Measurements from ENCODE around the gene KRTAP21-2.
"Not testable (repeated sequence)": the region's sequence is repeated elsewhere in the genome, so short reads cannot be mapped to it uniquely, and the experiment has no call there.

The KRTAP21-2 gene

DNA sequence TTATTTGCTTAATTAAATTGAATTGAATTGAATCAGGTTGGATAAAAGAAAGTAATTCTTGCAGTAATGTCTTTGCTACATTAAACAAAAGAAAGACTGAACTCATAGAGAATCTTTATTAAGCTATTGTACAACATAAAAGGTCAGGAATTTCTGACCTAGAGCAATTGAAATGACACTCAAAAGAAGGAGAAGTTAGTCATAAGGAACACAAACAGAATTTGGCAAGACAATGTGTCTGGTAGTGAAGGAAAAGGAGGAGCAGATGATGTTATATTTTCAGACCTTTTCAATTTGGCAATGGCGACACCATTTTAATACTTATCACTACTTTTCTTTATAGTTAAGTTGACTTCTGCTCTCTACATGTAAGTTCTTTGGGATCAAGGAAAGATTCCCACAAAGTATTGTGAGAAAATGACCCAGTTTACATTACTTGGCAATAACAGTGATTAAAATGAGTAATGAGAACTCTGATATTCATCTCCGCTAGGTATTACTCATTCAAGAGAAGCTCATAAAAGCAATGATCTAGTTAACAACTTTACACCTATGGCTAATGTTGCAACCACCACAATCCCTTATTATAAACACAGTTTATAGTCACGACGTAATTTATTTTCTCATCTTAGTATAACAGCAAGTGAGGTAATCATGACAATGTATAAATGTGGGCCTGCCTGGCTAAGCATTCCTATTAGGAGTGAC lies 22.8 kb upstream of the KRTAP21-2 start:
- TF ChIP-seq TSHZ2 (CRISPR knock-in tag; IDR thresholded peaks at IDR 0.05) (no peak), PATZ1 (CRISPR knock-in tag; IDR thresholded peaks at IDR 0.05; ENCODE audit: borderline replicate concordance) (no peak), ZFP30 (CRISPR knock-in tag; IDR thresholded peaks at IDR 0.05) (no peak), SNAI2 (CRISPR knock-in tag; IDR thresholded peaks at IDR 0.05) (no peak), ZNF70 (CRISPR knock-in tag; IDR thresholded peaks at IDR 0.05) (no peak), ZC3H10 (CRISPR knock-in tag; IDR thresholded peaks at IDR 0.05) (no peak), ARNTL (CRISPR knock-in tag; IDR thresholded peaks at IDR 0.05; ENCODE audit: borderline replicate concordance, low read depth) (no peak), PPARA (CRISPR knock-in tag; IDR thresholded peaks at IDR 0.05; ENCODE audit: borderline replicate concordance) (no peak), TCF4 (CRISPR knock-in tag; IDR thresholded peaks at IDR 0.05; ENCODE audit: borderline replicate concordance) (no peak), RARB (CRISPR knock-in tag; IDR thresholded peaks at IDR 0.05) (no peak), ISL1 (CRISPR knock-in tag; IDR thresholded peaks at IDR 0.05) (no peak), POU6F1 (CRISPR knock-in tag; IDR thresholded peaks at IDR 0.05; ENCODE audit: borderline replicate concordance, low read depth) (no peak)
- TF ChIP-seq, protein P1, sequence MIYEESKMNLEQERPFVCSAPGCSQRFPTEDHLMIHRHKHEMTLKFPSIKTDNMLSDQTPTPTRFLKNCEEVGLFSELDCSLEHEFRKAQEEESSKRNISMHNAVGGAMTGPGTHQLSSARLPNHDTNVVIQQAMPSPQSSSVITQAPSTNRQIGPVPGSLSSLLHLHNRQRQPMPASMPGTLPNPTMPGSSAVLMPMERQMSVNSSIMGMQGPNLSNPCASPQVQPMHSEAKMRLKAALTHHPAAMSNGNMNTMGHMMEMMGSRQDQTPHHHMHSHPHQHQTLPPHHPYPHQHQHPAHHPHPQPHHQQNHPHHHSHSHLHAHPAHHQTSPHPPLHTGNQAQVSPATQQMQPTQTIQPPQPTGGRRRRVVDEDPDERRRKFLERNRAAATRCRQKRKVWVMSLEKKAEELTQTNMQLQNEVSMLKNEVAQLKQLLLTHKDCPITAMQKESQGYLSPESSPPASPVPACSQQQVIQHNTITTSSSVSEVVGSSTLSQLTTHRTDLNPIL (CRISPR knock-in tag; IDR thresholded peaks at IDR 0.05; ENCODE audit: low read depth) = no peak
- no peak for ATAC-seq

DNA sequence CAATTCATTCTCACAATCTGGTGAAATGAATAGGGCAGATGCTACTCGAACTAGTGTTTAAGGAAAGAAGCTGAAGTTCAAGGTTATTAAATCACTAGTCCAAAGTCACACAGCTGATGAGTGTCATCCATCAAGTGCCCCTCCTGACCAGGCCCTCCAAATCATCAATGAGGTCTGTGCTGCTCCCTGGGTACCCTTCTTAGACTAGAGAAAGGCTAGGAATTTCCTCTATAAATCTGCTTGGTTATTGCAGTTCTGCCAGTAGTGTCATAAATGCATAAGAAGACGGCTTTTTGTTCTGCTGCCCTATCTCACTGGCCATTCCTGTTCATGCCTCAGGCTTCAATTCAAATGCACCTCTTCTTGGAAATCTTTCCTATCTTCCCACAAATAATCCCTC lies 13.7 kb upstream of the KRTAP21-2 start:
- ATAC-seq = no peak
- no peak for TF ChIP-seq TSHZ2 (CRISPR knock-in tag; IDR thresholded peaks at IDR 0.05)
- TF ChIP-seq ZFP30 (CRISPR knock-in tag; IDR thresholded peaks at IDR 0.05) = no peak
- no peak for TF ChIP-seq TOX (CRISPR knock-in tag; IDR thresholded peaks at IDR 0.05; ENCODE audit: borderline replicate concordance)
- TF ChIP-seq ZNF8 (CRISPR knock-in tag; IDR thresholded peaks at IDR 0.05) = no peak
- TF ChIP-seq ZFP3 (CRISPR knock-in tag; IDR thresholded peaks at IDR 0.05) = no peak
- no peak for TF ChIP-seq OSR1 (CRISPR knock-in tag; IDR thresholded peaks at IDR 0.05)
- no peak for TF ChIP-seq PPARA (CRISPR knock-in tag; IDR thresholded peaks at IDR 0.05; ENCODE audit: borderline replicate concordance)
- no peak for TF ChIP-seq ZNF70 (CRISPR knock-in tag; IDR thresholded peaks at IDR 0.05)
- TF ChIP-seq ARNTL (CRISPR knock-in tag; IDR thresholded peaks at IDR 0.05; ENCODE audit: borderline replicate concordance, low read depth) = no peak

DNA sequence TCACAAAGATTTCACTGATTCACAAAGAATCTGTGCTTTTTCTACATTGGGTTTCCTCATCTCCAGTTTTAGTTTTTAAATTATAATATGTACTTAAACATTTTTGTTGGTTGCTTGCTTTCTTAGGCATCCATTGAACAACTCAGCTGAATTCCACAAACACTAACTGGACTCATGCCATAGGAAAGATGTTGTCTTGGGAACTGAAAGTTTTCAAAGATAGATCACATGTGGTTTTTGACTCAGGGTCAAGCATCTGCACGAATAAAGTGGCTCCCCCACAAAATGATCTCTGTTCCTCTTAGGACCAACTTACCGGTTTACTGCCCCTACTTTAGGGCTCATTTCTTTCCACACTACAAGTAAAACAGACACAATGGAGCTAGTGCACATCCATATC lies 11.2 kb upstream of the KRTAP21-2 start:
- no peak for TF ChIP-seq ZFP30 (CRISPR knock-in tag; IDR thresholded peaks at IDR 0.05)
- TF ChIP-seq, protein P1 (CRISPR knock-in tag; IDR thresholded peaks at IDR 0.05; ENCODE audit: low read depth) = no peak
- no peak for TF ChIP-seq GLIS3 (CRISPR knock-in tag; IDR thresholded peaks at IDR 0.05)
- TF ChIP-seq ZNF8 (CRISPR knock-in tag; IDR thresholded peaks at IDR 0.05) = no peak
- TF ChIP-seq ARNTL (CRISPR knock-in tag; IDR thresholded peaks at IDR 0.05; ENCODE audit: borderline replicate concordance, low read depth) = no peak
- TF ChIP-seq PATZ1 (CRISPR knock-in tag; IDR thresholded peaks at IDR 0.05; ENCODE audit: borderline replicate concordance) = no peak
- TF ChIP-seq ISL1 (CRISPR knock-in tag; IDR thresholded peaks at IDR 0.05) = no peak
- TF ChIP-seq RARB (CRISPR knock-in tag; IDR thresholded peaks at IDR 0.05) = no peak
- no peak for TF ChIP-seq OSR1 (CRISPR knock-in tag; IDR thresholded peaks at IDR 0.05)
- no peak for TF ChIP-seq SNAI2 (CRISPR knock-in tag; IDR thresholded peaks at IDR 0.05)
- TF ChIP-seq PPARA (CRISPR knock-in tag; IDR thresholded peaks at IDR 0.05; ENCODE audit: borderline replicate concordance) = no peak
- TF ChIP-seq ESRRG (CRISPR knock-in tag; IDR thresholded peaks at IDR 0.05) = no peak
- no peak for ATAC-seq

DNA sequence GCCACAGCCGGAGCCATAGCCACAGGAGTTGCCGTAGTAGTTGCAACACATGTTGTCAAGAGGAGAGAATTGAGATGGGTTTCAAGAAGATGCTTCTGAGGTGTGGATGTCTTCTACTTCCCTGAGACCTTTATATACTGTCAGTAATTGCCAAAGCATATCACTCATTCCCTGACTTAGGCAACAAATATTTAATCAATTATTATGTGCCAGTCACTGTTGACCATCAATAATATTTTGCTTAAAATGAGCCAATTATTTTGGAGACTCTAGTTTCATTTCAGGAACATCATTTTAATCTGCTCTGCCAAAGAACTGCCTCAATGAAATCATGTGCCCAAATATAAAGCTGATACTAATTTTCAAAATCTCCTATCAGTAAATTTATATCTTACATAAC lies 8.3 kb upstream of the KRTAP21-2 start, which contains the start of gene KRTAP21-1:
KRTAP21-1 (minus strand) TSS at position 101 of the 400 bp plus-strand sequence; CDS start at position 51, 50 bp downstream.
- not testable (repeated sequence) for ATAC-seq

Measured in SK-N-SH treated with all-trans-retinoic acid at 6 μM for 48 hours (cell line).